Breast epithelium (tissue), 3 donors: ENCODE results near the gene ACAP2.
"Not testable (repeated sequence)": the region's sequence is repeated elsewhere in the genome, so short reads cannot be mapped to it uniquely, and the experiment has no call there.

ENCODE experiments used
- CTCF ChIP-seq, 3 donors: fragments of 450-650 bp; IDR thresholded peaks; one replicate each; pipeline ENCODE4 v1.5.1; 2016 to 2017; ENCODE audit warnings: antibody characterized with exemption in 3 of 3, mild to moderate bottlenecking in 3 of 3, moderate library complexity in 3 of 3
- POLR2A ChIP-seq: fragments of 450-650 bp; IDR thresholded peaks from one replicate; pipeline ENCODE4 v1.6.1; 2016; ENCODE audit warnings: antibody characterized with exemption, mild to moderate bottlenecking, moderate library complexity

DNA sequence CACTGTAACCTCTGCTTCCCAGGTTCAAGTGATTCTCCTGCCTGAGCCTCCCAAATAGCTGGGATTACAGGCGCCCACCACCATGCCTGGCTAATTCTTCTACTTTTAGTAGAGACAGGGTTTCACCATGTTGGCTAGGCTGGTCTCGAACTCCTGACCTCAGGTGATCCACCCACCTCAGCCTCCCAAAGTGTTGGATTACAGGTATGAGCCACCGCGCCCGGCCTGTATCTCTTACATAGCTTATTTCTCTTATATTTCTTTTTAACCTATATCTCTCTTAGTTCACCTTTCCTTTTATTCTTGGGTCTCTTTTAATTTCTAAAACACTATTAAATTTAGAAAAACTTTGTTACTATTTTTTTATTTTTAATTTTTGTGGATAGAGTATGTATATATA, 213.9 kb downstream of the ACAP2 start:
- TF ChIP-seq CTCF (IDR thresholded peaks at IDR 0.05); POLR2A: not testable (repeated sequence)
